ENCODE results near the gene CNN2.

Gene CNN2

DNA sequence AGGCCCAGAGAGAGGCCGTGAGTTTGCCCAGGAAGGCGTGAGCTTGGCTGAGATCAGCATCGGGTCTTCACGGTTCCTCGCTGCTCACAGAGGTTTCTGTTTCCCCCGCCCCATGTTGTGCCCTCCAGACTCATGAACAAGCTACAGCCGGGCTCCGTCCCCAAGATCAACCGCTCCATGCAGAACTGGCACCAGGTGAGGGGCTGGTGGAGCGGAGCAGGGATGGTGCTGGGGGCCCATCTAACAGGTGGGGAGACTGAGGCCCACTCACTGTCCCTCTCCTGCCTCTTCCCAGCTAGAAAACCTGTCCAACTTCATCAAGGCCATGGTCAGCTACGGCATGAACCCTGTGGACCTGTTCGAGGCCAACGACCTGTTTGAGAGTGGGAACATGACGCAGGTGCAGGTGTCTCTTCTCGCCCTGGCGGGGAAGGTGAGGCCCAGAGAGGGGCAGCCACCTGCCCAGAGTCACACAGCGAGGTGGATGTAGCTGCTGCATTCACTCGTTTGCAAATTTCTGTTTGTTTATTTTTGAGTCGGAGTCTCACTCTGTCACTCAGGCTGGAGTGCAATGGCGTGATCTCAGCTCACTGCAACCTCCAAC is 6.0 kb downstream of the CNN2 start:
- DNase-seq: no peak

DNA sequence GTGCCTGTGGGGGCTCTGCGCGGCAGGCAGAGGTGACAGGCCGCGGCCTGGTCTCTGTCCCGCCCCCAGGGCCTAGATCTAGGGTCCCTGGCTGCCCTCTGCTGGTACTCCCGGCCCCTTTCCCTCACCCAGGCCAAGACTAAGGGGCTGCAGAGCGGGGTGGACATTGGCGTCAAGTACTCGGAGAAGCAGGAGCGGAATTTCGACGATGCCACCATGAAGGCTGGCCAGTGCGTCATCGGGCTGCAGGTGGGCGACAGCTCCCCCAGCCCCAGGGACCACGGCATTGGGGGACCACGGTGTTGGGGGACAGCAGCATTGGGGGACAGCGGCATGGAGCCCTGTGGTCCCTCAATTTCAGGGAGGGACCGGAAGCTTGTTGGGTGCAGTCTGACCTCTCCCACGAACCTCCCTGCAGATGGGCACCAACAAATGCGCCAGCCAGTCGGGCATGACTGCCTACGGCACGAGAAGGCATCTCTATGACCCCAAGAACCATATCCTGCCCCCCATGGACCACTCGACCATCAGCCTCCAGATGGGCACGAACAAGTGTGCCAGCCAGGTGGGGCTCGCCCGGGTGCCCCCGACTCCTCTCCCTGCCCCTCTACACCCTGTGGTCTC is 9.7 kb downstream of the CNN2 start:
- DNase-seq: no peak

DNA sequence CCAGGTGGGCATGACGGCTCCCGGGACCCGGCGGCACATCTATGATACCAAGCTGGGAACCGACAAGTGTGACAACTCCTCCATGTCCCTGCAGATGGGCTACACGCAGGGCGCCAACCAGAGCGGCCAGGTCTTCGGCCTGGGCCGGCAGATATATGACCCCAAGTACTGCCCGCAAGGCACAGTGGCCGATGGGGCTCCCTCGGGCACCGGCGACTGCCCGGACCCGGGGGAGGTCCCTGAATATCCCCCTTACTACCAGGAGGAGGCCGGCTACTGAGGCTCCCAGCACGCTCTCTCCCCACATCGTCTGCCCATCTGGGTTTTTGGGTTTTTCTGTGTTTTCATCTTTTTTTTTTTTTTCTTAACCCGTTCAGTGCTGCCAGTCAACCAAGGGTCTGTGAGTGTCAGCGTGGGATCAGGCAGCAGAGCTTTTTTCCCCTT is 11.2 kb downstream of the CNN2 start:
- no peak for DNase-seq

DNA sequence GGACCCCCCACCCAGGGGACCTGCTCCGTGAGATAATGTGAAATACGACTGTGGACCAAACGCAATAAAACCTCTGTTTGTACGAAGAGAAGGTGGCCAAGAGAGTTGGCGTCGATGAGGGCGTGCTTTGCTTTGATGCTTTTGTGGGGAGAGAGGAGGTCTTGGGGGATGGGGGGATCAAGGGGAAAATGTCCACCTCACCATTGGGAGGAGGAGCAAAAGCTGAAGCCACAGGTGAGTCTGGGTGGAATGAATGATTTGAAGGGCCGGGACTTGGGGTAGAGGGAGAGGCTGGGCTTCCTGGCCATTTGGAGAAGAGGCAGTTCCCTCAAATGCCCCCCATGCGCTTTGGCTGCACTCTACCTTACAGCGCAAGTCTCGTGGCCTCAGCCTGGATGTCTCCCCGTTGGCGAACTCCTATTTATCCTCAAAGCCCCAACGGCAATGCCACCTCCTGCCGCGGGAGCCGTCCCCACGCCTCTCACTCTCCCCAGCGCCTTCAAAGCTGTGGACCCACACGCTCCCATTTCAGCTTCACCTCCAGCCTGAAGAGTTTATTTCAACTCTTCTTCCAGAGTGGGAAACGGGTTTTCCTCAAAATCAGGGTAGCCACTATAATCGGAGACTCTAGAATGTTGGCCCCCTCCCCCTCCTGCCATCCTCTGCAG is 12.7 kb downstream of the CNN2 start:
- DNase-seq: no peak

DNA sequence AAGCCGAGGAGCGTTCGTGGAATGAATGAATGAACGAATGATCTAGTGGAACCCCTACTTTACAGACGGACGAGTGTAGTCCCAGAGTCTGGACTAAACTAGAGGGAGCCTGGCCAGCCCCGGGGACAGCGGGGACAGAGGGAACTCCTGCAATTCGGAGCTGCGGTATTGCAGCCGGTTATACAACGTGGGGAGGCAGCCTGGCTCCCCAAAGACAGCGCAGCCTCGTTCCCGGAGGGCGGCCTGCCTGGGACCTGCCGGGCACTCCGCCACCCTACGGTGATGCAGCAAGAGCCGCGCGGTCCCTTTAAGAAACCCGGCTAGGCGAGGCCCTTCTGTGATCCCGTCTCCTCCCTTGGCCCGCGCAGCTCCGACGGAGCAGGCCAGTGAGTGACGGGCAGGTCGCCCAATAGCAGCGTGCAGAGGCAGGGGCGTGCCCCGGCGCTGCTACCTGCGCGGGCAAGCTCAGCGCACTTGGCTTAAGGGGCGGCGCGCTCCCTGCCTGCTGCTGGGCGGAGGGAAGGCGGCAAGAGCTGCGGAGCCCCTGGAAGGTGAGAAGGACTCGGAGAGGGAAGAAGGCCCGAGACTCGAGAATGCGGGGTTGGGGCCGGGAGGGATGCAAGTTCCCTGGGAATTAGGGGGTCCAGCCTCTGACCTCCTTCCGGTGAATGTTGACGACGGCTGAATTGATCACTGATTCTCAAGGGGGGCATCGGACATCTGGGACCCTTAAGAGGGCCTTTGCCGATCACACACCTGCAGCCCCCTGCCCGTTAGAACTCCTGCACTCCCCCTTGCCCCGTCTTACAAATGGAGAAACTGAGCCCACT is 13.5 kb downstream of the CNN2 start, which contains the start of gene ABCA7:
Gene ABCA7 (plus strand): TSS at position 462 of the 830 bp plus-strand sequence. CDS start 1,255 bp downstream, outside the sequence.
- peak; percentile 89 to 90 for DNase-seq

DNA sequence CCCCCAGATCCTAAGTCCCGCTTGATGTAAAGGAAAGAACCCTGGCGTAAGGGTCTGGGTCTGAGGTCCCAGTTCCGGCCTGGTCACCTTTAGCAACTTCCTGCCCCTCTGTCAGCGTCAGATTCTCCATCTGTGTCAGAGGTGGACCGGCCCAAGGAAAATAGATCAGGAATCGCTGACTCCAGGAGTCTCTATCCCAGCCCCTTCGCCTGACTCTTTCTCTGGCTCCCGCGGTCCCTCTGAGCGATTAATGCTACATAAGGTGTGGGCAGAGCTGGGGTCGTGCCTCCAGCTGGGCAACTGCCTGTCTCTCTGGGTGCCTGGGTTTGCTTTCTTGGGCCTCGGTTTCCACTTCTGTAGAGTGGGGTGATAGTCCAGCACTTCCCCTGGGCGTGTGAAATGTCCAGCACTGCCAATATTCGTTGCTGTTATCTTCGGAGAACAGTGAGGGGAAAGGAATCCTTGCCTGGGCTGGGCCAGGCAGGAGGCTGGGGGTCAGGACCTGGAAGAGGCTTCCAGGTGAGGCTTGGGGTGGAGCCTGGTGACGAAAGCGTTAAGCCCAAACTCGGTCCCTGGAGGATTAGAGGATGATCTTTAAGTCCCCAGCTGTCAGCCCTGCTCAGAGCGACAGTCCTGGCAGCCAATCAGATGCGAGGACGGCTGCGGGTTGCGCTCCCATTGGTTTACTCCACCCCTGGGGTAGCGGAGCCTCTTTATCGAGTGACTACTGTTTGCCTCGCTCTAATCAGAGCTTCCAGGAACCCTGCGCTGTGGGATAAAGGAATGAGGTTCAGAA is 14.3 kb downstream of the CNN2 start:
- peak; percentile 26 to 40 for DNase-seq

DNA sequence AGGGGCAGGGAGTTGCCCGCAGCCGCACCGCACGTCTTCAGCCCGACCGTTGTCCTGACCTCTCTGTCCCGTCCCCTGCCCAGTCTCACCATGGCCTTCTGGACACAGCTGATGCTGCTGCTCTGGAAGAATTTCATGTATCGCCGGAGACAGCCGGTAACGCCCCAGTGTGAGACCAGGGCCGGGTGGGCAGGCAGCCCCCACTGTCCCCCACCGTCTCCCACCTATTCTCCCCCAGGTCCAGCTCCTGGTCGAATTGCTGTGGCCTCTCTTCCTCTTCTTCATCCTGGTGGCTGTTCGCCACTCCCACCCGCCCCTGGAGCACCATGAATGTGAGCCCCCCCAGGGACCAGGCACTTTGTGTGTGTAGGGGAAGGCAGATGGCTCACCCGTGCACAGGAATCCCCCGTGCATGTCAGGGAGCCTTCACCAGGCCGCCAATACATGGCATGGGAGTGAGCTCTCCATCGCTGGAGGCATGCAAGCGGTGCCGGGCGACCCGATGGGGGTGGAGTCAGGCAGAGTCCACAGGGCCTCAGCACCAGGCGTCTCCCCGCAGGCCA is 14.9 kb downstream of the CNN2 start:
- no peak for DNase-seq

DNA sequence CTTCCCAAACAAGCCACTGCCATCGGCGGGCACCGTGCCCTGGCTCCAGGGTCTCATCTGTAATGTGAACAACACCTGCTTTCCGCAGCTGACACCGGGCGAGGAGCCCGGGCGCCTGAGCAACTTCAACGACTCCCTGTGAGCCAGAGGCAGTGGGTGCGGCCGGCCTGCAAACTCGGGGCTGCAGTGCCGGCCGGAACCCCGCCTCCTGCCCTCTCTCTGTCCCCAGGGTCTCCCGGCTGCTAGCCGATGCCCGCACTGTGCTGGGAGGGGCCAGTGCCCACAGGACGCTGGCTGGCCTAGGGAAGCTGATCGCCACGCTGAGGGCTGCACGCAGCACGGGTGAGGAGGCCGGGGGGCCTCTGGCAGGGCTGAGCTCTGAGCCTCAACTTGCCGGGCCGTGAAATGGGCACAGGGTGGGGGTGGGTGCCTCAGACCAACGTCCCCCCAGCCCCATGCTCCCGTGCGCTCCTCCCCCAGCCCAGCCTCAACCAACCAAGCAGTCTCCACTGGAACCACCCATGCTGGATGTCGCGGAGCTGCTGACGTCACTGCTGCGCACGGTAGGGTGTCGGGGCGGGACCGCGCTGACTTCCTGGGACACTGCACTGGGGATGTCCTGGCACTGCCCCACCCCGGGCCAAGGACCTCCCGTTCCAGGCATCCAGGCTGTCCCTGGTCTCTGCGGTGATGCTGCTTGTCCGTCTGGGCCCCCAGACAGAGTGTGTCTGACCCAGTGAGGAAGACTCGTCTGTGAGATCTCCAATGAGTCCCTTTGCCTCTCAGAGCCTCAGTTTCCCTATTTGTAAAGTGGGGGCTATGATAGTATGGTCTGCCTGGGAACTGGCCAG is 15.7 kb downstream of the CNN2 start:
- no peak for DNase-seq

DNA sequence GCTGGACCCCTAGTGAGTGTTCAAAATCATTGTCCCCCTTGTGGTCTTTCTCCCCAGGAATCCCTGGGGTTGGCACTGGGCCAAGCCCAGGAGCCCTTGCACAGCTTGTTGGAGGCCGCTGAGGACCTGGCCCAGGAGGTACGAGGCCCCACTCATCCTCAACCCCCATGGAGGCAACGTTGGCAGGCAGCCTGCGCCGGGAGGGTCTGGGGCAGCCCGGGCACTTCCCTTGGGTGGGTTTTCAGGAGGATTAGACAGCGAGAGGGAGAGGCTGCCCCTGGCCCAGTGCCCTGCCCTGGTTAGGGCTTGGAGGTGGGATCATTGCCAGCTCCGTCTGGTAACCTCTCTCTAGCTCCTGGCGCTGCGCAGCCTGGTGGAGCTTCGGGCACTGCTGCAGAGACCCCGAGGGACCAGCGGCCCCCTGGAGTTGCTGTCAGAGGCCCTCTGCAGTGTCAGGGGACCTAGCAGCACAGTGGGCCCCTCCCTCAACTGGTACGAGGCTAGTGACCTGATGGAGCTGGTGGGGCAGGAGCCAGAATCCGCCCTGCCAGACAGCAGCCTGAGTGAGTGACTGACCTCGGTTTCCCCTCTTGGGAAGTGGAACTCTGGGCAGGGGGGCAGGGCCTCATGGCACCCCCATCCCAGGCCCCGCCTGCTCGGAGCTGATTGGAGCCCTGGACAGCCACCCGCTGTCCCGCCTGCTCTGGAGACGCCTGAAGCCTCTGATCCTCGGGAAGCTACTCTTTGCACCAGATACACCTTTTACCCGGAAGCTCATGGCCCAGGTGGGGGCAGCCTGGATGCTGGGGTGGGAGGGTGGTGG is 16.5 kb downstream of the CNN2 start:
- DNase-seq: no peak

DNA sequence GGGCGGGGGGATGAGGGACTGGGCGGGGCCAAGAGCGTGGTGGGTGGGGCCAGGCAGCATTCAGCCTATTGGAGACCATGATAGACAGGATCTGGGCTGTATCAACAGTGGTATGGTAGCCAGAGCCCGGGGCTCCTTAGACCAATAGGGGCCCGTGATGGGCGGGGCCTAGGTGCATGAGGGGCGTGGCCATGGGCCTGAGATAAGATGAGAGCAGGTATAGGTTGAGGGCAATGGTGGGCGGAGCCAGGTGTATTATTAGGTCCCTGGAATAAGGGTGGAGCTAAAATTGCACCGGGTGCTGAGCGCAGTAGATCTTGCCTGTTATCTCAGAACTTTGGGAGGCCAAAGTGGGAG is 18.8 kb downstream of the CNN2 start:
- DNase-seq: no peak

DNA sequence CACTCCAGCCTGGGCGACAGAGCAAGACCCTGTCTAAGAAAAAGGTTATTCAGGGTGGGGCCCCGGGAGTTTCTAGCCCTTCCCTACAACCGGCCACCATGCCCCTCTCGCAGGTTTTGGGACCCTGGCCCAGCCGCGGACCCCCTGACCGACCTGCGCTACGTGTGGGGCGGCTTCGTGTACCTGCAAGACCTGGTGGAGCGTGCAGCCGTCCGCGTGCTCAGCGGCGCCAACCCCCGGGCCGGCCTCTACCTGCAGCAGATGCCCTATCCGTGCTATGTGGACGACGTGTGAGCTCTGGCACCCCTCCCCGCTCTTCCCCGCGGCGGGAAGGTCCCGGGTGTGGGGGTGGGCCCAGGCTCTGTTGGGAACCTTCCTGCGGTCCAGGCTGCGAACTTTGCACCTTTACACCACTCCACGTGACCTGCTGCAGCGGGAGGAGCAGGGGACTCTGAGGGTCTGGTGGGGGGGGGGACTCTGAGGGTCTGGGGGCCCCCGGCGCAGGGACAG is 19.8 kb downstream of the CNN2 start:
- DNase-seq: no peak

DNA sequence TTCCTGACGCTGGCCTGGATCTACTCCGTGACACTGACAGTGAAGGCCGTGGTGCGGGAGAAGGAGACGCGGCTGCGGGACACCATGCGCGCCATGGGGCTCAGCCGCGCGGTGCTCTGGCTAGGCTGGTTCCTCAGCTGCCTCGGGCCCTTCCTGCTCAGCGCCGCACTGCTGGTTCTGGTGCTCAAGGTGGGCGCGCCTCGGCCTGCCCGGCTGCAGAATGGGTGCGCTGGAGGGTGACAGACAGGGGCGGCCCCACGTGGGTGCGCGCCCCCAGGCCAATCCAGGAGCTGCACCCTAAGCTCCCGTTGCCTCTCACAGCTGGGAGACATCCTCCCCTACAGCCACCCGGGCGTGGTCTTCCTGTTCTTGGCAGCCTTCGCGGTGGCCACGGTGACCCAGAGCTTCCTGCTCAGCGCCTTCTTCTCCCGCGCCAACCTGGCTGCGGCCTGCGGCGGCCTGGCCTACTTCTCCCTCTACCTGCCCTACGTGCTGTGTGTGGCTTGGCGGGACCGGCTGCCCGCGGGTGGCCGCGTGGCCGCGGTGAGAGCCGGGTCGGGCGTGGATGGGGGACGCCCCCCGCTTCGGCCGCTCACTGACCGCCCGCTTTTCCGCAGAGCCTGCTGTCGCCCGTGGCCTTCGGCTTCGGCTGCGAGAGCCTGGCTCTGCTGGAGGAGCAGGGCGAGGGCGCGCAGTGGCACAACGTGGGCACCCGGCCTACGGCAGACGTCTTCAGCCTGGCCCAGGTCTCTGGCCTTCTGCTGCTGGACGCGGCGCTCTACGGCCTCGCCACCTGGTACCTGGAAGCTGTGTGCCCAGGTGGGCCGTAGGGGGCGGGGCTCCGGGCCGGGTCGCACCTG is 20.7 kb downstream of the CNN2 start:
- DNase-seq: no peak

DNA sequence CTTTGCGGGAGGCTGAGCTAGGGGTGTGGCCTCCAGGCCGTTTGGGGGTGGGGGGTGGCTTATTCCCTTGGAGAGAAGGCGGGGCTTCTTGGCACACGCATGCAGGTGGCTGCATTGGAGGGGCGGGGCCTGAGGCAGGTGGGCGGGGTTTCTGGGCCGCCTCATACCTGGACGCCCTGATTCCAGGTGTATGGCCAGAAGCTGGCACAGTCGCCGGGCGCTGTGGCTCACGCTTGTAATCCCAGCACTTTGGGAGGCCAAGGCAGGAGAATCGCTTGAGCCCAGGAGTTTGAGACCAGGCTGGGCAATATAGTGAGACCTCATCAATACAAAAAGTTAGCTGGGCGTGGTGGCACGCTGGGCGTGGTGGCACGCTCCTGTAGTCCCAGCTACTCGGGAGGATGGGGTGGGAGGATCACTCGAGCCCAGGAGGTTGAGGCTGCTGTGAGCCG is 21.3 kb downstream of the CNN2 start:
- DNase-seq: no peak

DNA sequence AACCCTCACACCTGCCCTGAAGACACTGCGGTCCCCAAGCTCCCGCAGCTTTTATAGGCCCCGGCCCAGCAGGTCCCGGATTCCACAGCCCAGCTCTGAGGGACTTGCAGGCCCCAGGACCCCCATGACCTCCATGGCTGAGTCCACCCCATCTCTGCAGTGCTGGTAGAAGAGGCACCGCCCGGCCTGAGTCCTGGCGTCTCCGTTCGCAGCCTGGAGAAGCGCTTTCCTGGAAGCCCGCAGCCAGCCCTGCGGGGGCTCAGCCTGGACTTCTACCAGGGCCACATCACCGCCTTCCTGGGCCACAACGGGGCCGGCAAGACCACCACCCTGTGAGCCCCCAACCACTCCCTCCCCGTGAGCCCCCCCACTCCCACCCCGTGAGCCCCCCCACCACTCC is 22.7 kb downstream of the CNN2 start:
- DNase-seq: no peak

DNA sequence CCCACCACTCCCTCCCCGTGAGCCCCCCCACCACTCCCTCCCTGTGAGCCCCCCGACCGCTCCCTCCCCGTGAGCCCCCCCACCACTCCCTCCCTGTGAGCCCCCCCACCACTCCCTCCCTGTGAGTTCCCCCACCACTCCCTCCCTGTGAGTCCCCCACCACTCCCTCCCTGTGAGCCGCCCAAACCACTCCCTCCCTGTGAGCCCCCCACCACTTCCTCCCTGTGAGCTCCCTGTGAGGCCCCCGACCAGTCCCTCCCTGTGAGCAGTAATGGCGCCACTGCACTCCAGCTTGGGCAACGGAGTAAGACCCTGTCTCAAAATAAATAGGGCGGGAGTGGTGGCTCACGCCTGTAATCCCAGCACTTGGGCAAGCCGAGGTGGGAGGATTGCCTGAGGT is 23.4 kb downstream of the CNN2 start:
- DNase-seq: no peak

DNA sequence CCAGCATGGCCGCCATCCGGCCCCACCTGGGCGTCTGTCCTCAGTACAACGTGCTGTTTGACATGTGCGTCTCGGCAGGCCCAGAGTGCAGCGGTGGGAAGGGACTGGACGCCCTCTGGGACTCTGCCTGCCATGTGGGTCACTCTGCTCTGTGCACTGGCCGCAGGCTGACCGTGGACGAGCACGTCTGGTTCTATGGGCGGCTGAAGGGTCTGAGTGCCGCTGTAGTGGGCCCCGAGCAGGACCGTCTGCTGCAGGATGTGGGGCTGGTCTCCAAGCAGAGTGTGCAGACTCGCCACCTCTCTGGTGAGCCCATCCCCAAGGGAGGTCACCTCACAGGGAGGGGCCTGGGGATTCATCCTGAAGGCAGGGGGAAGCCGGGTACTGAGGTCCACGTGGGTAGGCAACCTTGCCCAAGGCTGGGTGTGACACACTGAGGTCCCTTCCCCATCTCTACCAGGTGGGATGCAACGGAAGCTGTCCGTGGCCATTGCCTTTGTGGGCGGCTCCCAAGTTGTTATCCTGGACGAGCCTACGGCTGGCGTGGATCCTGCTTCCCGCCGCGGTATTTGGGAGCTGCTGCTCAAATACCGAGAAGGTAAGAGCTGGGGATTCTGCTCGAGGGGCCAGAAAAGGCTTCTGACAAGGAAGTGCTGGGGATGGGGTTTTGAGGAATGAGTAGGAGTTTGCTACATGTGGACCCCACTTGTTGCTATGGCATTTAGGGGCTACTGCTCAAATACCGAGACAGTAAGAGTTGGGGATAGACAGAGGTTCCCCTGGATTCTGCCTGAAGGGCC is 24.8 kb downstream of the CNN2 start:
- no peak for DNase-seq

DNA sequence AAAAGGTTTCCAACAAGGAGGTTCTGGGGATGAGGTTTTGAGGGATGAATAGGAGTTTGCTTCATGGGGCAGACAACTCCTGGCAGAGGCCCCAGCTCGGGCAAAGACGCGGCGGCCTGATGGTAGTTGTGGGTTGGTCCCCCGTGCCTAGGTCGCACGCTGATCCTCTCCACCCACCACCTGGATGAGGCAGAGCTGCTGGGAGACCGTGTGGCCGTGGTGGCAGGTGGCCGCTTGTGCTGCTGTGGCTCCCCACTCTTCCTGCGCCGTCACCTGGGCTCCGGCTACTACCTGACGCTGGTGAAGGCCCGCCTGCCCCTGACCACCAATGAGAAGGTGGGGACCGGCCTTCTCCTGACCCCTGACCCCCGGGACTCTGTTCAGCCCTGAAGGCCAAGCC is 25.4 kb downstream of the CNN2 start:
- DNase-seq: no peak

DNA sequence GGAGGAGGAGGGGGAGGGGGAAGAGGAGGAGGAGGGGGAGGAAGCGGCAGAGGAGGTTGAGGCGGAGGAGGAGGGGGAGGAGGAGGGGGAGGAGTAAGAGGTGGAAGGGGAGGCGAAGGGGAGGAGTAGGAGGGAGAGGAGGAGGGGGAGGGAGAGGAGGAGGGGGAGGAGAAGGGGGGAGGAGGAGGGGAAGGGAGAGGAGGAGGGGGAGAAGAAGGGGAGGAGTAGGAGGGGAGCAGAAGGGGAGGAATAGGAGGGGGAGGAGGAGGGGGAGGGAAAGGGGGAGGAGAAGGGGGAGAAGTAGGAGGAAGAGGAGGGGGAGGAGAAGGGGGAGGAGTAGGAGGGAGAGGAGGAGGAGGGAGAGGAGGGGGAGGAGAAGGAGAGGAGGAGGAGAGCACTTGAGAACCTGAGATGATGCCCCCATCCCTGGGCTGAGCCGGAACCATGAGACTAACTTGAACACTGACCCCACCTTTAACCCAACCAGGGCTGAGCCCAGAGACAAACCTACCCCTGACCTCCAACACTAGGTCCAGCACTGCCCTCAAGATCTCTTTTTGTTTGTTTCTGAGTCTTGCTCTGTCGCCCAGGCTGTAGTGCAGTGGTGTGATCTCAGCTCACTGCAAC is 26.1 kb downstream of the CNN2 start:
- DNase-seq: no peak

Data from AML-193 (cell line).